PC-9 (cell line): Measurements from ENCODE around the gene SGK2.

Source experiments
- EZH2 ChIP-seq: fragments of 200-600 bp; sonication (generic); IDR thresholded peaks from 2 replicates; pipeline ENCODE4 v1.8.0; 2017; ENCODE audit warnings: antibody characterized with exemption, low read depth
- TF ChIP-seq, protein P1 (sequence below): fragments of 200-600 bp; sonication (generic); conservative IDR thresholded peaks from 2 replicates; pipeline ENCODE4 v1.6.1; 2017; ENCODE audit warnings: mixed run types, antibody characterized with exemption, mild to moderate bottlenecking, moderate library complexity

GRCh38 chr20:43536041-43536816 is 22.6 kb upstream of the SGK2 start:
- TF ChIP-seq, protein P1, sequence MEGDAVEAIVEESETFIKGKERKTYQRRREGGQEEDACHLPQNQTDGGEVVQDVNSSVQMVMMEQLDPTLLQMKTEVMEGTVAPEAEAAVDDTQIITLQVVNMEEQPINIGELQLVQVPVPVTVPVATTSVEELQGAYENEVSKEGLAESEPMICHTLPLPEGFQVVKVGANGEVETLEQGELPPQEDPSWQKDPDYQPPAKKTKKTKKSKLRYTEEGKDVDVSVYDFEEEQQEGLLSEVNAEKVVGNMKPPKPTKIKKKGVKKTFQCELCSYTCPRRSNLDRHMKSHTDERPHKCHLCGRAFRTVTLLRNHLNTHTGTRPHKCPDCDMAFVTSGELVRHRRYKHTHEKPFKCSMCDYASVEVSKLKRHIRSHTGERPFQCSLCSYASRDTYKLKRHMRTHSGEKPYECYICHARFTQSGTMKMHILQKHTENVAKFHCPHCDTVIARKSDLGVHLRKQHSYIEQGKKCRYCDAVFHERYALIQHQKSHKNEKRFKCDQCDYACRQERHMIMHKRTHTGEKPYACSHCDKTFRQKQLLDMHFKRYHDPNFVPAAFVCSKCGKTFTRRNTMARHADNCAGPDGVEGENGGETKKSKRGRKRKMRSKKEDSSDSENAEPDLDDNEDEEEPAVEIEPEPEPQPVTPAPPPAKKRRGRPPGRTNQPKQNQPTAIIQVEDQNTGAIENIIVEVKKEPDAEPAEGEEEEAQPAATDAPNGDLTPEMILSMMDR = no peak
- no peak for TF ChIP-seq EZH2
